HG02798 (cell line): ENCODE results near the gene MROH2A.
"Not testable (repeated sequence)": the region's sequence is repeated elsewhere in the genome, so short reads cannot be mapped to it uniquely, and the experiment has no call there.

ENCODE experiments used
- ATAC-seq: cut with Tn5 transposase; IDR thresholded peaks from one replicate; pipeline ENCODE4 v1.9.1; 2021; ENCODE audit warnings: mild to moderate bottlenecking; ENCODE audit not compliant: unreplicated experiment, poor library complexity

MROH2A gene

DNA sequence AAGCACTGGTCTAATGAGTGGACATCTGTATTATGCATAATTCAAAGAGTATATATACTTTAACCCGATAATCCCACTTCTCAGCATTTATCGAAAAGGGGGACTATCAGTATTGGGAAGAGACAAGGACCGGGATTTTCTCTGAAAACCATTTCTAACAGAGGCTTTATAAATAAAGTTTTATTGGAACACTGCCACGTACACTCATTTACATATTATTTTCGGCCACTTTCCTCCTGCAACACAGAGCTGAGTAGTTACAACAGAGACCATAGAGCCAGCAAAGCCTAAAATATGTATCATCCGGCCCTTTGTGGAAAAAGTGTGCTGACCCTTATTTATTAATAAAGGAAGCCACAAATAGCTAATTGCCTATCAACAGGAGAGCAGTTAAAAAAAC is 73.0 kb downstream of the MROH2A start:
- ATAC-seq = no peak

GRCh38 chr2:233852056-233852455 is 73.9 kb downstream of the MROH2A start:
- ATAC-seq = no peak

- no peak for ATAC-seq
Measured at GRCh38 chr2:233853353-233853752, 75.2 kb downstream of the MROH2A start.

DNA sequence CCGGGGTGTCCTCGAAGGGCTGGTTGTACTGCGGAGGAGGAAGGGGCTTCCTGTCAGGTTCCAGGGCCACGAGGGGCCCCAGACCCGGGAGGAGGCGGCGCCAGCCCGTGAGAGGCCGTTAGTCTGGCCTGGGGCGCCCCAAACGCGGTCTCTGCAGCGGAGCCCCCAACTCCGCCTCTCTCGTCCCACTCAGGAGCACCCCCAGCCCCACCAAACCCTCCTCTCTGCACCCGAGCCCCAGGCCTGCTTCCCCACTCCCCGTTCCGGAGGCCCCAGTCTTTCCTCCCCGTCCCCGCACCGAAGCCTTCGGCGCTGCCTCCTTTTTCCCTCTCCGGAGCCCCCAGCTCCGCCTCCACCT is 75.7 kb downstream of the MROH2A start:
- ATAC-seq = no peak

DNA sequence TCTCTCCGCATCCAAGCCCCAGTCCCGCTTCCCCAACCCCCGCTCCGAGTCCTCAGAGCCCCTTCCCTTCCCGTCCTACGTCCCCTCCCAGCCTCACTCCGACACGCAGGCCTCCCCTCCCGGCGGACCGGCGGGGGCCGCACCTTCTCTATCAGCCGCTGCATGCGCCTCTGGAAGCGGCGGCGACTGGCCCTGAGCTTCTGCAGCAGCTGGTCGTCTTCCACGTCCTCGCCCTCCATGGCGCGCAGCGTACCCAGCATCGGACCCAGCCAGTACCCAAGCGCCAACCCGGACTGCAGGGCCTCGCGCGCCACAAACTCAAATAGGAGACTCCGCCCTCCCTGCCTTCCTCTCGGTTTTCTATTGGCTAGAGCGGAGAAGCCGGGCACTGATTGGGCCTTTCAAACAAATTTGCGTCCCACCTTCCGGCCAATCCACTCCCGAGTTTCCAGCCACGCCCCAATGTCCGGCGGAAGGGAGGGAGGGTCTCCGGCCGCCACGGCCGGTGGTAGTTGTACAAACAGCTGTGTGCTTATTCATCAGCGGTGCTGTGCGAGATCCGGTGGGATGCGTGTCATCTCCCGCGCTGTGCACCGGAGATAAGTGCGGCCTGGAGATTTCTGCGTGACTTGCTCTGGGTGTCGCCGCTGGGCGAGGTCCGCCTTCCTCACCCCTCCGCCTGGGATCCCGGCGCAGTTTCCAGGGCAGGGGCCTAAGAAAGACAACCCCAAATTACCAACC is 76.3 kb downstream of the MROH2A start, which contains the start of gene HJURP:
TSS of gene HJURP (minus strand) at position 295 of the 741 bp plus-strand sequence. CDS start at position 260, 35 bp downstream.
- peak; percentile 98 for ATAC-seq

GRCh38 chr2:233855345-233855744 is 77.2 kb downstream of the MROH2A start:
- ATAC-seq = no peak

GRCh38 chr2:233856184-233856583 is 78.1 kb downstream of the MROH2A start:
- ATAC-seq = no peak

- no peak for ATAC-seq
Measured at GRCh38 chr2:233857511-233858141, 79.5 kb downstream of the MROH2A start.

DNA sequence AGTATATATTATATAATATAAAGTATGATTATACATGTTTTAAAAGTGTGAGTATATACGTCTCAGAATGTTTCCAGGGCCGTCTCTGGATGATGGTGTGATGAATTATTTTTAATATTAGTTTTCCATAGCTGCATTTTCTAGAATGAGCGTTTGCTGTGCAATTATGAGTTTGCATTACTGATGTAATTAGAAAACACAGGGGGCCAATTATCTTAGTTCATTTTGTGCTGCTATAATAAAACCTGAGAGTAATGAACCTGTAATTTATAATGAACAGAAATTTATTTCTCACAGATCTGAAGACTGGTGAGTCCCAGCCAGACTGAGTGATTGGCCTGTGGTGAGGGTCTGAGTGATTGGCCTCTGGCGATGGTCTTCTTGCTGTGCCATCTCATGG is 80.2 kb downstream of the MROH2A start:
- no peak for ATAC-seq

GRCh38 chr2:233862261-233862768 is 84.2 kb downstream of the MROH2A start:
- no peak for ATAC-seq

DNA sequence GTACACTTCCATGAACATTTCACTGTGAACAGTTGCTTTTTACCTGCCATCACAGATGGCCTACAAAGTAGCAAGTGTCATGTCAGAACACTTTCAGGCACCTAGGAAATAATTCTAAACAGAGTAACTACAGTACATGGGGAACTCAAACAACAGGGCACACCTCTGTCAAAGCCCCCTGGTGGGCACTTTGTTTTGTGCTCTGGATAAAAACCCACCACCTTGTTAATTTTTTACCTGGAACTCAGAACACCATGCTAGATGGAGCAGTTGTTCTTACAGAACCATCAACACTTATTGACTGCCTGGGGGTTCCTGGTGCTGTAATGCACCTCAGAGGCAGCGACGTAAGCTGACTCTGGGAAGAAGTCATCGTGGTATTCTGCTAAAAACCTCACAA is 87.7 kb downstream of the MROH2A start:
- no peak for ATAC-seq

DNA sequence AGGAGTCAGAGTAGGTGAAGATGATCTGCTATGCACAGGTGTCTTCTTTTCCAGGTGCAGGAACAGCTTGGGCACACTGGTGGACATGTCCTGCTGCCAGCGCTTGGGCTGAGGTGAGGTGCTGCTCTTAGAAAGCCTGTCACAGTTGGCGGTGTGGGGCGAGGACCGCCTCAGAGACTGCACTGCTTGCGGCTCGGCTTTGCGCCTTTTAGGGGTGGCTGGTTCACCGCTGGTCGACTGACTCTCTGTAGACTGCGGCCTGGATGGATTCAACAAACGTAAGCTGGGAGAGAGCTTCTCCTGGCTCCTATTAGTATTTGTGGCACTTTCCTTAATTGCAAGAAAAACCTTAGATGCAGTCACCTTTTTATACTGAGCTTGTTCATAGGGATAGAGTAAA is 88.3 kb downstream of the MROH2A start:
- no peak for ATAC-seq

DNA sequence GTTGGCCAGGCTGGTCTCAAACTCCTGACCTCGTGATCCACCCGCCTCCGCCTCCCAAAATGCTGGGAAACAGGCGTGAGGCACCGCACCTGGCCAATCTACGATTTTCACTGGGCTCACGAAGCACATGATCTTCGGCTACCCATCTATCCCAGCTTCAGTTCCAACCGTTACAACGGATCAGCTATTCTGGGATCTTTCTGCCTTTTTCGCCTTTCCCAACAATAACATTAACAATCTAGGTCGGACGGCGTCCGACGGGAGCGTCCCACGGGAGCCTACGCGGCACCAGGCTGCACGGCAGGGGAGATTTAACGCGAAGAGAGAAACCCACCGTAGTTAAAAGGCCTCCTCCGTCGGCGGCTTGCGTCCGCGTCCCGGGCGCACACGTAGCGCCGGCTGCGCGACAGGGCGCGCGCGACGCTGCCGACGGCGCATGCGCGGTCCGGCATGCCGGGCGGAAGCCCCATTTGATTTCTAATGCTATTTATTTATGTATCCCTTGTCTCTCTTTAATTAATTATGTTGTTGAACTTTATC is 89.9 kb downstream of the MROH2A start, which contains the start of gene MSL3B:
TSS of gene MSL3B (minus strand) at position 394 of the 540 bp plus-strand sequence.
- peak; percentile 78 for ATAC-seq

- no peak for ATAC-seq
Measured at GRCh38 chr2:233871432-233871831, 93.3 kb downstream of the MROH2A start.

DNA sequence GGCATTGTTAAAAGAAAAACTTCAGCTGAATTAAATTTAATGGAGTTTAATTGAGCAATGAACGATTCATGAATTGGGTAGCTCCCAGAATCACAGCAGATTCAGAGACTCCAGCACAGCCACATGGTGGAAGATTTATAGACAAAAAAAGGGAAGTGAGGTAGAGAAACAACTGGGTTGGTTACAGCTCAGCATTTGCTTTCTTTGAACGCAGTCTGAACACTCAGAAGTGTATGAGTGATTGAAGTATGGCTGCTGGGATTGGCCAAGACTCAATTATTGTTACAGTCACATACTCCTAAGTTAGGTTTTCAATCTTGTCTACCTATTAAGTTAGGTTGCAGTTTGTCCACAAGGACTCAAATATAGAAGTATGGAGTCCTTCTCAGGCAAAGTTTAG is 94.0 kb downstream of the MROH2A start:
- ATAC-seq = not testable (repeated sequence)

DNA sequence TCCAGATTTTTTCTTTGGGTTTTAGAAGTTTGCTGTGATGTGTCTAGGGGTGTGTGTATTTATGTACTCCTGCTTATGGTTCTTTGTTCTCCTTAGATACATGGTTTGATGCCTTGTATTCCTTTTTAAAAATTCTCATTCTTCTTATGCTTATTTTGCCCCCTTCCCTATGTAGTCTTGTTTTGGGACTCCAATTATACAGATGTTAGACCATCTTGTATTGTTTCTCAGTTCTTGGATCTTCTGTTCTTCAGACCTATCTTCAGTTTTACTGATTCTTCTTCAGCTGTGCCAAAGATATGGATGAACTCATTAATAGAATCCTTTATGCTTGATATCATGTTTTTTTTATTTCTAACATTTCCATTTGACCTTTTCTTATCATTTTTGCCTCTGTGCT is 104.2 kb downstream of the MROH2A start:
- no peak for ATAC-seq
